Measurements from ENCODE around the gene STXBP4. TPM values are rescaled to one million over a fixed set of nuclear protein-coding genes. Genes with fewer than 3 reads are reported as not detected.

Gene STXBP4
- total RNA-seq, 4 donors from 2014 or later: 8.0 to 57.6 (median 18.8) TPM

GRCh38 chr17:55190748-55191147, 222.2 kb downstream of the STXBP4 start:
- Histone ChIP-seq H3K27me3 (no peaks in the 10 kb centered on the region), H3K4me1 (no peaks in the 10 kb centered on the region), H3K36me3 (no peaks in the 10 kb centered on the region), H3K4me3 (no peak overlapping the region), H3K27ac (no peak overlapping the region), H3K9me3 (no peaks in the 10 kb centered on the region)
- no peak for TF ChIP-seq POLR2A (IDR thresholded peaks at IDR 0.05)
- DNase-seq: no peak

GRCh38 chr17:55198690-55199370, 230.3 kb downstream of the STXBP4 start:
- Histone ChIP-seq H3K36me3 (no peaks in the 10 kb centered on the region), H3K4me3 (no peak overlapping the region), H3K9me3 (no peaks in the 10 kb centered on the region), H3K27ac (no peak overlapping the region), H3K27me3 (no peaks in the 10 kb centered on the region), H3K4me1 (no peaks in the 10 kb centered on the region)
- TF ChIP-seq POLR2A (IDR thresholded peaks at IDR 0.05) (no peak), CTCF (IDR thresholded peaks at IDR 0.05) (no peak)
- DNase-seq: no peak

- no peak for TF ChIP-seq POLR2A (IDR thresholded peaks at IDR 0.05)
- no peak for TF ChIP-seq CTCF (IDR thresholded peaks at IDR 0.05)
- DNase-seq: no peak
- H3K36me3 ChIP-seq: no peaks in the 10 kb centered on the region
Observed at GRCh38 chr17:55200904-55201303, 232.3 kb downstream of the STXBP4 start.

GRCh38 chr17:55201308-55201932, 232.9 kb downstream of the STXBP4 start:
- H3K36me3 ChIP-seq: no peaks in the 10 kb centered on the region
- TF ChIP-seq CTCF (IDR thresholded peaks at IDR 0.05) (no peak), POLR2A (IDR thresholded peaks at IDR 0.05) (no peak)
- H3K27ac ChIP-seq: no peak overlapping the region
- no peaks in the 10 kb centered on the region for H3K9me3 ChIP-seq
- DNase-seq: no peak
- no peaks in the 10 kb centered on the region for H3K4me1 ChIP-seq
- no peak overlapping the region for H3K4me3 ChIP-seq
- H3K27me3 ChIP-seq: no peaks in the 10 kb centered on the region

More at GRCh38 chr17:55200904-55201303, 232.3 kb downstream of the STXBP4 start:
- Histone ChIP-seq H3K27me3 (no peaks in the 10 kb centered on the region), H3K4me3 (no peak overlapping the region), H3K9me3 (no peaks in the 10 kb centered on the region), H3K4me1 (no peaks in the 10 kb centered on the region), H3K27ac (no peak overlapping the region)

- H3K4me3 ChIP-seq: no peak overlapping the region
- H3K36me3 ChIP-seq: no peaks in the 10 kb centered on the region
- no peak for DNase-seq
- H3K9me3 ChIP-seq: no peaks in the 10 kb centered on the region
- H3K4me1 ChIP-seq: no peaks in the 10 kb centered on the region
- TF ChIP-seq CTCF (IDR thresholded peaks at IDR 0.05): no peak
- no peak overlapping the region for H3K27ac ChIP-seq
- no peaks in the 10 kb centered on the region for H3K27me3 ChIP-seq
Observed at GRCh38 chr17:55202896-55203295, 234.3 kb downstream of the STXBP4 start.

GRCh38 chr17:55208078-55208812, 239.7 kb downstream of the STXBP4 start:
- DNase-seq: no peak
- no peaks in the 10 kb centered on the region for H3K4me1 ChIP-seq

More at GRCh38 chr17:55208078-55208812, 239.7 kb downstream of the STXBP4 start:
- TF ChIP-seq POLR2A (IDR thresholded peaks at IDR 0.05) (no peak), CTCF (IDR thresholded peaks at IDR 0.05) (no peak)
- Histone ChIP-seq H3K4me3 (no peak overlapping the region), H3K9me3 (no peaks in the 10 kb centered on the region), H3K27me3 (no peaks in the 10 kb centered on the region), H3K36me3 (no peaks in the 10 kb centered on the region), H3K27ac (no peak overlapping the region)
